ENCODE measurements around the gene GGNBP2.
"Not testable (repeated sequence)": the region's sequence is repeated elsewhere in the genome, so short reads cannot be mapped to it uniquely, and the experiment has no call there.

GGNBP2 gene

DNA sequence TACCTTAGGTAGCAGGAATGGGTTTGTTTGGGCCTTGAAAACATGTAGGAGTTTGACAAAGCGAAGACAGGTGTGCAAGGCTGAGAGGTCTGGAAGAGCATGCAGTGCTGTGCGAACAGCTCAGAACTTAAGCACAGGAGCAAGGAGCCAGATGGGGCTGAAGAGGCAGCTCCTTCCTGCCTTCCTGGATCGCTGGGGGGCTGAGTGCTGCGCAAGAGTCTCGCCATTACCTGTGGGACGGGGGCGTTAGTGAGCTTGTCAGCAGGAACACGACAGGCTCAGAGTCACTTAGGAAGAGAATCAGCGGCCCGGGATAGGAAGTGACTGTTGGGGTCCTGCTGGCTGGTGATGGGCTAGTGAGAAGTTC is 56.2 kb downstream of the GGNBP2 start:
- Histone ChIP-seq H3K4me3 (ENCODE audit: low read depth, low read length) (peak overlapping the region; percentile 60), H3K79me2 (peaks cover 3% of the 10 kb centered on the region), H3K27me3 (ENCODE audit: control insufficient read depth, insufficient read depth, low read length) (no peaks in the 10 kb centered on the region), H3K4me2 (ENCODE audit: low read length) (peak overlapping the region; percentile 64), H3K9me3 (ENCODE audit: control insufficient read depth, low read length) (no peaks in the 10 kb centered on the region), H3K27ac (peak overlapping the region; percentile 70), H2AFZ (peak overlapping the region; percentile 97), H3K36me3 (ENCODE audit: control insufficient read depth, insufficient read depth, low read length) (no peaks in the 10 kb centered on the region), H3K4me1 (peaks cover 12% of the 10 kb centered on the region), H3K9ac (no peak overlapping the region)
- TF ChIP-seq CTCF (IDR thresholded peaks at IDR 0.05) = no peak

GRCh38 chr17:36601303-36602029 is 56.7 kb downstream of the GGNBP2 start, which contains the start of gene MRM1:
TSS of gene MRM1 (plus strand) at chr17:36601583. CDS start at chr17:36601811, 228 bp downstream.
- Histone ChIP-seq H3K27me3 (ENCODE audit: control insufficient read depth, insufficient read depth, low read length) (no peaks in the 10 kb centered on the region), H3K4me2 (ENCODE audit: low read length) (peak within 1 kb of the TSS; percentile 64), H3K9me3 (ENCODE audit: control insufficient read depth, low read length) (no peaks in the 10 kb centered on the region), H3K4me1 (peaks cover 12% of the 10 kb centered on the region), H2AFZ (peak within 1 kb of the TSS; percentile 97), H3K9ac (peak within 1 kb of the TSS; percentile 33), H3K79me2 (peaks cover 3% of the 10 kb centered on the region), H3K36me3 (ENCODE audit: control insufficient read depth, insufficient read depth, low read length) (no peaks in the 10 kb centered on the region), H3K4me3 (ENCODE audit: low read depth, low read length) (peak within 1 kb of the TSS; percentile 60), H3K27ac (peak within 1 kb of the TSS; percentile 70)
- TF ChIP-seq CTCF (IDR thresholded peaks at IDR 0.05) = peak; percentile 24

DNA sequence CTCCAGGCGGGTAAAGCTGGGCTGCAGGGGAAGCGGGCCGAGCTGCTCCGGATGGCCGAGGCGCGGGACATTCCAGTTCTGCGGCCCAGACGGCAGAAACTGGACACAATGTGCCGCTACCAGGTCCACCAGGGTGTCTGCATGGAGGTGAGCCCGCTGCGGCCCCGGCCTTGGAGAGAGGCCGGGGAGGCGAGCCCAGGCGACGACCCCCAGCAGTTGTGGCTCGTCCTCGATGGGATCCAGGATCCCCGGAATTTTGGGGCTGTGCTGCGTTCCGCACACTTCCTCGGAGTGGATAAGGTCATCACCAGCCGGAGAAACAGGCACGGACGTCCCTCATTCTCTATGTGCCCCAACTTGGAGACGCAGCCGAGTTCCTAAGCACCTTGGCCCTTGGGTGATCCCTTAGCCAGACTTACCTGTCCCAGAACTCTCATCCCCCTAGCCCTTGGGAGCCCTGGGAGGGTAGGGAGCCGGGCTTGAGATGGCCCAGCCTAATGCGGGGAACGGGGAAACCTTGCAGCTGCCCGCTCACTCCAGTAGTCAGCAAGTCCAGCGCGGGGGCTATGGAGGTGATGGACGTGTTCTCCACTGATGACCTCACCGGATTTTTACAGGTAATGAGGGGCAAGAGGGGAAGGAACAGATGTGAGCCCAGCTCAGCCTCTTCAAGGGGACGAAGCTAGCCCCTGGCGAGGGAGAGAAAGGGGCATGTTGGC is 57.5 kb downstream of the GGNBP2 start:
- Histone ChIP-seq H3K4me1 (peaks cover 12% of the 10 kb centered on the region), H2AFZ (peak overlapping the region; percentile 97)

GRCh38 chr17:36602924-36603384 is 58.2 kb downstream of the GGNBP2 start:
- Histone ChIP-seq H3K9ac (no peak overlapping the region), H3K4me2 (ENCODE audit: low read length) (peak overlapping the region; percentile 64), H3K4me3 (ENCODE audit: low read depth, low read length) (peak overlapping the region; percentile 60), H2AFZ (no peak overlapping the region), H3K4me1 (peaks cover 12% of the 10 kb centered on the region), H3K27ac (no peak overlapping the region), H3K79me2 (peaks cover 3% of the 10 kb centered on the region), H3K9me3 (ENCODE audit: control insufficient read depth, low read length) (no peaks in the 10 kb centered on the region), H3K36me3 (ENCODE audit: control insufficient read depth, insufficient read depth, low read length) (no peaks in the 10 kb centered on the region), H3K27me3 (ENCODE audit: control insufficient read depth, insufficient read depth, low read length) (no peaks in the 10 kb centered on the region)
- peak; percentile 67 for TF ChIP-seq CTCF (IDR thresholded peaks at IDR 0.05)

More for the DNA sequence above, 57.5 kb downstream of the GGNBP2 start:
- peak overlapping the region; percentile 70 for H3K27ac ChIP-seq
- peaks cover 3% of the 10 kb centered on the region for H3K79me2 ChIP-seq
- no peak for TF ChIP-seq CTCF (IDR thresholded peaks at IDR 0.05)
- H3K9me3 ChIP-seq (ENCODE audit: control insufficient read depth, low read length) = no peaks in the 10 kb centered on the region
- H3K4me2 ChIP-seq (ENCODE audit: low read length) = peak overlapping the region; percentile 64
- no peaks in the 10 kb centered on the region for H3K27me3 ChIP-seq (ENCODE audit: control insufficient read depth, insufficient read depth, low read length)
- peak overlapping the region; percentile 60 for H3K4me3 ChIP-seq (ENCODE audit: low read depth, low read length)
- H3K36me3 ChIP-seq (ENCODE audit: control insufficient read depth, insufficient read depth, low read length) = no peaks in the 10 kb centered on the region
- peak overlapping the region; percentile 33 for H3K9ac ChIP-seq

DNA sequence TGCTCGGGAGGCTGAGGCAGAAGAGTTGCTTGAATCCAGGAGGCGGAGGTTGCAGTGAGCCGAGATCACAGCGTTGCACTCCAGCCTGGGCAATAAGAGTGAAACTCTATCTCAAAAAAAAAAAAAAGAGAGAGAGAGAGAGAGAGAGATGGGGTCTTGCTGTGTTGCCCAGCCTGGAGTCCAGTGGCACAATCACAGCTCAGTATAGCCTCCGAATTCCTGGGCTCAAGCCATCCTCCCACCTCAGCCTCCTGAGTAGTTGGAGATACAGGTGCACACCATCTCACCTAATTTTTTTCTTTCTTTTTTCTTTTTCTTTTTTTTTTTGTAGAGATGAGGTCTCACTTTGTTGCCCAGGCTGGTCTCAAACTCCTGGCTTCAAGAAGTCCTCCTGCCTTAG is 60.3 kb downstream of the GGNBP2 start:
- not testable (repeated sequence) for H3K4me2 ChIP-seq (ENCODE audit: low read length); H3K4me3 ChIP-seq (ENCODE audit: low read depth, low read length); H3K9me3 ChIP-seq (ENCODE audit: control insufficient read depth, low read length); H3K9ac ChIP-seq; H3K27ac ChIP-seq; H3K27me3 ChIP-seq (ENCODE audit: control insufficient read depth, insufficient read depth, low read length); H2AFZ ChIP-seq; H3K36me3 ChIP-seq (ENCODE audit: control insufficient read depth, insufficient read depth, low read length); H3K79me2 ChIP-seq
- H3K4me1 ChIP-seq = peaks cover 12% of the 10 kb centered on the region

All from parathyroid adenoma (tissue), 2 donors.